Fibroblast of lung (primary cell): ENCODE measurements around the gene TOX4.

Source experiments
- EZH2 ChIP-seq: IDR thresholded peaks from 2 replicates; pipeline ENCODE4 v1.5.1; 2012; ENCODE audit warnings: low read length, control low read depth, mild to moderate bottlenecking; ENCODE audit errors: missing control alignments
- TF ChIP-seq, protein P1 (sequence below), 2 donors: IDR thresholded peaks in 1 of 2; conservative IDR thresholded peaks in 1 of 2; 1 replicate in 1 of 2; 2 replicates in 1 of 2; pipeline ENCODE4 v1.5.1; 2011 to 2012; ENCODE audit warnings: low read length in 2 of 2, control low read depth in 1 of 2, inconsistent platforms in 1 of 2, low read depth in 1 of 2, mild to moderate bottlenecking in 1 of 2

DNA sequence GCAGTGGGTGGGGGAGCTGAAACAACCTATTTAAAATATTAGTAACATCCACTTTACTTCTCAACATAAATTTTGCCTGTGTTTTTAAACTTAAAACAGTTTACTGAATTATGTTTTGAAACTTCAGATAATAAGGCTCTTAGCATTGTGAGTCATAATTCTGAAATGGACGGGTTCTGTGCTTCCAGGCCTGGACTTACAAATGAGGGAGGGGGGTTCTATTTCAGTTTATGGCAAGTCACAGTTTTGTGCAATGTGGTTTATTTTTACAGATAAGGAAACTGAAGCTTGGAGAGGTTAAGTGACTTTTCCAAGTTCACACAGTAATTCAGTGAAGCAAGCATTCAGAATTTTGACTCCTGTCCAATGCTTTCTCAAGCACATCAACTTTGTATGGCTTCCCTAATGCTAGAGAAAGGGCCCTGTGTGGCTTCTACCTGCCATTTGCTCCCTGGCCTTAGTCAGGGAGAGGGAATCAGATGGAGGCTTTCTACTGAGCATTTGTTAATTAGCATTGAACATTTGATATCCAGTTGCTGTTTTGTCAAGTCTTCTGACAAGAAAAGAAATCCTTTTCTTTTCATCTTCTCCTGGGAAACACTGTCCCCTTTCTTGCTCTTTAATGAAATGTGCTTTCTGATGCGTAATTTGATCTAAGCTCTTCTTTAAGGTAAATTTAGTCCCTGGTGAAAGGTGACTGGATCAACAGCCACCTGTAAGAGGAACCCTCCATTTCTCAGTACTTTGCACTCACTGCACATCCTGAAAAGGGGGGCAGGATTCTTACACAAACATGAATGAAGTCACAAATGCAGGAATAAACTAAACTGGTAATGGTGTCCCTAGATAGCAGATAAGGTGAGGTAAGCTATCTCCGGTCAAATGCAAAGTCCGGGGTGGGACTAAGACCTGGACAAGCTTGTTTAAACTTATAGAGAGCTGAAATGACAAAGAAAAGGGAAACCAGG is 51.7 kb downstream of the TOX4 start:
- TF ChIP-seq, protein P1, sequence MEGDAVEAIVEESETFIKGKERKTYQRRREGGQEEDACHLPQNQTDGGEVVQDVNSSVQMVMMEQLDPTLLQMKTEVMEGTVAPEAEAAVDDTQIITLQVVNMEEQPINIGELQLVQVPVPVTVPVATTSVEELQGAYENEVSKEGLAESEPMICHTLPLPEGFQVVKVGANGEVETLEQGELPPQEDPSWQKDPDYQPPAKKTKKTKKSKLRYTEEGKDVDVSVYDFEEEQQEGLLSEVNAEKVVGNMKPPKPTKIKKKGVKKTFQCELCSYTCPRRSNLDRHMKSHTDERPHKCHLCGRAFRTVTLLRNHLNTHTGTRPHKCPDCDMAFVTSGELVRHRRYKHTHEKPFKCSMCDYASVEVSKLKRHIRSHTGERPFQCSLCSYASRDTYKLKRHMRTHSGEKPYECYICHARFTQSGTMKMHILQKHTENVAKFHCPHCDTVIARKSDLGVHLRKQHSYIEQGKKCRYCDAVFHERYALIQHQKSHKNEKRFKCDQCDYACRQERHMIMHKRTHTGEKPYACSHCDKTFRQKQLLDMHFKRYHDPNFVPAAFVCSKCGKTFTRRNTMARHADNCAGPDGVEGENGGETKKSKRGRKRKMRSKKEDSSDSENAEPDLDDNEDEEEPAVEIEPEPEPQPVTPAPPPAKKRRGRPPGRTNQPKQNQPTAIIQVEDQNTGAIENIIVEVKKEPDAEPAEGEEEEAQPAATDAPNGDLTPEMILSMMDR (conservative IDR thresholded peaks at IDR 0.05 in 1 of 2, IDR thresholded peaks at IDR 0.05 in 1 of 2; ENCODE audit: low read depth in 1 of 2, low read length in 2 of 2), result no peak
- no peak for TF ChIP-seq EZH2
